Retinal pigment epithelial cell (primary cell): Measurements from ENCODE around the gene FRMD1.

ENCODE experiments used
- DNase-seq: peaks from one replicate; pipeline ENCODE4 v3.0.0-alpha.2; 2010; ENCODE audit warnings: low read depth
- H3K4me3 ChIP-seq: 2 replicates; pipeline ENCODE4 v1.5.1; 2011; ENCODE audit warnings: mild to moderate bottlenecking, low read length, control low read depth, moderate library complexity
- CTCF ChIP-seq: conservative IDR thresholded peaks from 2 replicates; pipeline ENCODE4 v1.5.1; 2011; ENCODE audit warnings: low read depth, low read length, control low read depth, inconsistent platforms

The FRMD1 gene

GRCh38 chr6:168124158-168124557 lies 45.1 kb upstream of the FRMD1 start:
- H3K4me3 ChIP-seq = no peak overlapping the region
- no peak for TF ChIP-seq CTCF
- no peak for DNase-seq

GRCh38 chr6:168123165-168123911 lies 44.3 kb upstream of the FRMD1 start:
- no peak overlapping the region for H3K4me3 ChIP-seq
- no peak for DNase-seq
- TF ChIP-seq CTCF = no peak

- no peak overlapping the region for H3K4me3 ChIP-seq
- TF ChIP-seq CTCF = no peak
- no peak for DNase-seq
Observed at GRCh38 chr6:168122521-168122920, 43.5 kb upstream of the FRMD1 start.

GRCh38 chr6:168122011-168122410 lies 43.0 kb upstream of the FRMD1 start:
- H3K4me3 ChIP-seq = no peak overlapping the region
- DNase-seq = no peak
- TF ChIP-seq CTCF = no peak

- H3K4me3 ChIP-seq = no peak overlapping the region
- no peak for TF ChIP-seq CTCF
- DNase-seq = no peak
Observed at GRCh38 chr6:168121303-168121665, 42.3 kb upstream of the FRMD1 start.

- TF ChIP-seq CTCF = no peak
- no peak overlapping the region for H3K4me3 ChIP-seq
- DNase-seq = no peak
Observed at GRCh38 chr6:168120390-168121302, 41.6 kb upstream of the FRMD1 start.

GRCh38 chr6:168119539-168119938 lies 40.5 kb upstream of the FRMD1 start:
- TF ChIP-seq CTCF = no peak

More at GRCh38 chr6:168119539-168119938, 40.5 kb upstream of the FRMD1 start:
- H3K4me3 ChIP-seq = no peak overlapping the region
- DNase-seq = no peak
